Superior temporal gyrus (tissue), 1 donor: ENCODE data around the gene IZUMO3.
"Not testable (repeated sequence)": the region's sequence is repeated elsewhere in the genome, so short reads cannot be mapped to it uniquely, and the experiment has no call there.

Source experiments
- DNase-seq: peaks from one replicate; pipeline ENCODE4 v3.0.0-alpha.2; 2016; ENCODE audit errors: extremely low spot score

IZUMO3 gene, protein sequence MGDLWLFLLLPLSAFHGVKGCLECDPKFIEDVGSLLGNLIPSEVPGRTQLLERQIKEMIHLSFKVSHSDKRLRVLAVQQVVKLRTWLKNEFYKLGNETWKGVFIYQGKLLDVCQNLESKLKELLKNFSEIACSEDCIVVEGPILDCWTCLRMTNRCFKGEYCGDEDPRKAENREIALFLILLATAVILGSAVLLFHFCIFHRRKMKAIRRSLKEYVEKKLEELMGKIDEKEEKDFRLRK

DNA sequence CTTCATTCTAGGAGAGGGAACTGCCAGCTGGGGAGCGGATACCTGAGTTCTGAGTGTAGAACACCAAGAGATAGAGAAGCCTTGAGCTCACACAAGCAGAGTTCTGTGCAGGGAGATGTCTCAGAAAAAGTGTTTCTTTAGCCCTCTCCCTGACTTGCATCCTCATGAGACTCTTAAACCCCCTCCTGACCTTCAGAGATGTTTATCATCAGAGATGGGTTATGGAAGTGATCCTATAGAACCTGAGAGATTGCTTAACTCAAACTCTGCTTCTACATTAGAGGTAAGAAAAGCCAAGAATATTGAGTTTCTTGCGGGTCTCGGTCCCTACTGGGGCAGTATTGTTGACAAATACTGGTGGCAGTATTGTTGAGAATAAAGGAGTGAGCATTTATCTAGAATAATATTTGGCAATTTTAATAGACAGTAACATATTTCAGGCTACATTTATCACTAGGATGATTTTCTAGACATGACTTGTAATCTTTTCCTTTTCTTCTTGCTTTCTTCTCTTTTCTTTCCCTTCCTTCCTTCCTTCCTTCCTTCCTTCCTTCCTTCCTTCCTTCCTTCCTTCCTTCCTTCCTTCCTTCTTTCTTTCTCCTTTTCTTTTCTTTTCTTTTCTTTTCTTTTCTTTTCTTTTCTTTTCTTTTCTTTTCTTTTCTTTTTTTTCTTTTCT, at the start of gene IZUMO3:
IZUMO3 (minus strand) TSS at position 51 of the 676 bp plus-strand sequence. CDS start 248 bp downstream, outside the sequence.
- DNase-seq, result no peak

DNA sequence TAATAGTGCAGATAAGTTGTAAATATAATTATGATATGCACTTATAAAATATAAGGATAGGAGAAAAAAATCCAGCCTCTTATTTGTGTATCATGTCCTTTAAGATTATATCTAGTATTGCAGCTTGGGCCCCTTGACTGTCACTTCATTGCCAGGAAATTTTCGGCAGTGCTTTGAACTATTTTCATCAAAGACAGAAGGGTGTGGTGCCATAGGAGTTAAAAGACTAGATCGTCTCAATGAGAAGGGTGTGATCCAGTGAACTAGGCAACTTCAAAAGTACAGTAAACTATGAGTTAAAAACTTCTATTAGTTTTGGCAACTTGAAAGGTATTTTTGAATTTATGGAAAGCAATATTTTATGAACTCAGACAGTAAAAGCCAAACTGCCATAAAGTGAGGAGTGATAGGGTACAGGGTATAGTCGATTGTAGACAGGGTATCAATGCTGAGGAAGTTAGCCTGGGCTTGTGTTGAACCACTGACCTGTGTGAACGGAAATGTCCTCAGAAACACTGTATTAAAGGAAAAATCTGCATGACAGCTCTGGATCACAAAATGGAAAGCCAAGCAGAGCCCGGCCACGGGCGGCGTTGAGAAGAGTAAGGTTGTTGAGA, 48.6 kb upstream of the IZUMO3 start:
- DNase-seq, result no peak

DNA sequence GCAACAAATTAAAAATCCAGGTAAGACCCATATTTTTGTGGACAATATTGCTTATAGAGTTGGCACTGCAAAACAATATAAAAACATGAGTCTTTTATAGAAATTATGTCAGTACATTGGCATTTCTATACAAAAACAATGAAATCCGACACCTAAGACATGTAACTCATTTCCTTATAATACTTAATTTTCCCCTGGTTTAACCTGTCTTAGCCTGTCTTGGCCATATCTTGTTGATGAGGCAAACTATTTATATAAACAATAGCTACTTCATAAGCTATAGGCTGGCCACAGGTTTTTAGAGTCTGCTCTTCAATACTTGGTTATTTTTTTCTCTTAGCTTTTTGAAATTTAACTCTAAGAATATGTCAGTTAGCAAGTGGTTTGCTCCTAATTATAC, 44.7 kb upstream of the IZUMO3 start:
- no peak for DNase-seq

DNA sequence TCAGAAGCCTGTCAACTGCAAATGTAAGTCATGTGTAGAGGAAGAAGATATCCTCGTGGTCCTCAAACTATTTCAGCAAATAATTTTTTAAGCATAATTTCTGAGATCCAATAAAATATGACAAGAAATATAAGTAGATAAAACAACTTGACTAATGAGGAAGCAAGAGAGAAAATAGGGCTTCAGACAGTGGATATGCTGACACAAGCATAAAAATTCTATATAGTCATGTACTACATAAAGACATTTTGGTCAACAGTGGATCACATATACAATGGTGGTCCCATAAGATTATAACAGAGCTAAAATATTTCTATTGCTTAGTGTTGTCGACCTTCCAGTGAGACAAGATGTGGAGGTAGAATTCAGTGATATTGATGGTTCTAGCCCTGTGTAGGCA, 42.2 kb upstream of the IZUMO3 start:
- DNase-seq, result no peak

DNA sequence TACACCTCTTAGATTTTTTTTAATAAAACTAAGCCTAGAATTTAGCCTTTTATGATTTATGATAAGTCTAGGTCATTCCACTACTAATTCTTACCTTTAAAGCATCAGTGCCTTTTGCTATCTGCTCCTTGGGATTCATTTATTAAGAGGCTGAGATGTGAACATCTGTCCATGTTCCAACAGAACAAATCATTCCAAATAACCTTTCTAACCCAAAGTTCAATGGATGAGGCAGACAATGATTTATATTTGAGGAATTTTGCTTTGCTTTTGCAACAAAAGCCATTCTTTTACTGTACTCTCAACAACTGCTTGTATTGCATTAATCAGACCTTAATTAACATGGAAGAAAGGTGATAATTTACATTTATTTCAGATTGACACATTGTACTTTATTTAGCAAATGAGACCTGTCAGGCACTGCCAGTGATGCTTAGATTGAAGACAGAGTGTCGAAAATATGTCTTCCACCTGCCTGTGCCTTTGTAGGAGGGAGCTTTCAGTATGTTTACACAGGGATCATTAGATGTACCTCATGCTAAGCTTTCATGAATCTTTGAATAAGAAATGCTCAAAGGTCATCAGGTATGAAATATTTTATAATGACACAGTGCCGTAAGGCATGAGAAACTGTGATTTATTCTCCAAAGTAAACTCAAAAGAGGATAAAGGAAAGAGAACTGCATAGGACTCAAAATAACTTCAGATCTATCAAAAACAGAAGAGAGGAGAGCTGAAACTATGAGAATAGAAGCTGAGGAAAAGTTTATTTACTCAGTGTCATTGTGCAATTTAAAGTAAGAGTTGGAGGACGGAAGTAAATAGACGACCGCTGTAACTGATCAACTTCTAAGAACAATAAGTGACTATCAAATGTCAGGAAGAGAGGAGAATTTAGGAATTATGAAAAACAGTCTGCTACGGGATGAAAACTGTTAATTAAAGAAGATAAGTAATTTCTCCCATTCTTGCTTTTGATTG, 36.7 kb upstream of the IZUMO3 start:
- DNase-seq, result no peak

DNA sequence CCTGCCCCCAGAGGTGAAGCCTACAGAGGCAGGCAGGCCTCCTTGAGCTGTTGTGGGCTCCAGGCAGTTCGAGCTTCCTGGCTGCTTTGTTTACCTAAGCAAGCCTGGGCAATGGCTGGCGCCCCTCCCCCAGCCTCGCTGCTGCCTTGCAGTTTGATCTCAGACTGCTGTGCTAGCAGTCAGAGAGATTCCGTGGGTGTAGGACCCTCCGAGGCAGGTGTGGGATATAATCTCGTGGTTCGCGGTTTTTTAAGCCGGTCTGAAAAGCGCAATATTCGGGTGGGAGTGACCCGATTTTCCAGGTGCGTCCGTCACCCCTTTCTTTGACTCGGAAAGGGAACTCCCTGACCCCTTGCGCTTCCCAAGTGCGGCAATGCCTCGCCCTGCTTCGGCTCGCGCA, 34.3 kb upstream of the IZUMO3 start:
- not testable (repeated sequence) for DNase-seq

DNA sequence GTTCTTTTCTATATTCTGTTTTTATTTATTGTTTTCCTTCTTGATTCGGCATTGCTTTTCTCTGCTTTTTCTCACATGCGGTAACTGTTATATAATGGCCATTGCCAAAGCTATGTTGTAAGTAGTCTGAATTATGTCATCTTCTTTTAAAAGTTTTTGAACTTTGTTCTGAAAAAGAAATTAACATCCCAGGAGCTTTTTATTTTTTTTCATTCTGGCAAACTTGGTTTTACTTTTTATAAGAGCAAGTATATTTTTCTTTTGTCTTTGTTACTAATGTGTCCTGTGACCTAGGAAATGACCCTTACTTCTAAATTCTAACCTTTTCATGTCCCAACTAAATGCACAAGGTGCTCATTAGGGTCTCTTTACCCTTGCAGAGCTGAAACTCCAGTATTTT, 26.7 kb upstream of the IZUMO3 start:
- DNase-seq, result no peak

DNA sequence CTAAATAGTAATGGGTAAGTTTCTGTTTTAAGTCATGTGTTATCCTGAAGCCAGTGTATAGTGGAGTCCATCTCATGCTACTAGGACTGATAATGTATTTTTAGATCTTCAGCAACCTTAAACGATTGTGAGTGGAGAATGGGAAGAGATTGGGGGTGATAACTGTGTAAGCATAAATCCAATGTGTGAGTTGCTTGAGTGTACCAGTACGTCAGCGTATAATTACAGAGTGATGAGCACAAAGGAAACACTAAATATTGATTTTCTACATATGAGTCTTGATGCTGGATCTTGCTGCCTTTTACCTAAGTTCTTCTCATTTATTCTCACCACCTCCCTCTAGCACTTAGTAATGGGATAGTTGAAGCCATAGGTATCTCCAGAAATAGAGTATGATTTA, 16.3 kb upstream of the IZUMO3 start:
- DNase-seq, result no peak

DNA sequence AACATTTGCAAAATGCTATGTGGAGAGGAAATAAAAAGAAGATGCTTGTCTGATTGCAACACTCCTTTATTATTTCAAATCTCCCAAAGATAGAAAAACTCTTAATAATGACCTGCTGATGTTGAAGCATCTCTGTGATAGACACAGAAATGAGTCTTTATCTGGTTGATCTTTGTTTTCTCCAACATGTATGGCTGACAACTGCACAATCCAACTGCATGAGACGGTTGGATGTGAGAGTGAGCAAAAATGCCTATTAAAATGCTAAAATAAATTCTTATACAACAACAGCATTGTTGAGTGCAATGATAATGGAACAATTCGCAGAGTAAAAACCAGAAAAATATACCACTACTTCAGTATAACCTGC, 7.5 kb upstream of the IZUMO3 start:
- no peak for DNase-seq

DNA sequence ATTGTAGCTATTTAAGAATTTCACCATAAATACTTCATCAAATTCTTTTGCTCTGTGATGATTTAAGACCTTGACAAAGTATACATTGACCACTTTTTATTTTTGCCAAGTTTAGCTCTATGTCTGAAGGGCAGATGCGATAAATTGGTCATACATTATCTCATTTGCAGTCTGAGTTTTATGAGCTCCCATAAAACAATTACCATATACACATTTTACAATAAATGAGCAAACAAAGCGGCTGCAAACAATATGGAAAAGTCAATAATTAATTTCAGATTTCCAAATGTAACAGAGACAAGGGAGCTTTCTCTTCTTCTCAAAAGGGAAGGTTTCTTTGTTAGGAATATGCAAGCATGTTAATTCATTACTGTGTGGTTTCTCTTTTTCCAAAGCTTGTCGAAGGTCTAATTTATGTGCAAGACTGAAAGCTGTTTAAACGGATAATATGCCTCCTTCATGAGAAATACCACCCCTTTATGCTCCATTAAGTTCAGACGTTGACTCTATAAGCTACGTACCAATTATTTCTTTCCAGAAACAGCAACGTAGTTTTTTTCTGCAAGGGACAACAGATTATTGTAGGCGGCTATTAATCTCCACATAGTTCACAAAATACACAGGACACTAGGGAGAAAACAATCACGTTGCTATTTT, 7.0 kb upstream of the IZUMO3 start:
- DNase-seq, result no peak

DNA sequence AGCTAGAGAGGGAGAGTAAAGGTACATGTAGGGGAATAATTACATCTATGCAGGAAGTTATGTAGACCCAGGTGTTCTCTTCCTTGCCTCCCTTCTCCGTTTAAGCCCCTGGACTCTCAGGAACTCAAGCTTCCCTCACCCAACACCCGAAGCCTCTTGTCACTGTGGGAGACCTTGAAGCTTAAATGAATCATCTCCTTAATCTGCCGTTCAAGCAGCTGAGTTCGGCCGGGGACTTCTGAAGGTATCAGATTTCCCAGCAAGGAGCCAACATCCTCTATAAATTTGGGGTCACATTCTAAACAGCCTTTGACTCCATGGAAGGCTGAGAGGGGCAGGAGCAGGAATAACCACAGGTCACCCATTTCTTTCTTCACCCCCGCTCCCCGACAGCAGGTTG, 412 bp downstream of the IZUMO3 start:
- DNase-seq, result no peak

DNA sequence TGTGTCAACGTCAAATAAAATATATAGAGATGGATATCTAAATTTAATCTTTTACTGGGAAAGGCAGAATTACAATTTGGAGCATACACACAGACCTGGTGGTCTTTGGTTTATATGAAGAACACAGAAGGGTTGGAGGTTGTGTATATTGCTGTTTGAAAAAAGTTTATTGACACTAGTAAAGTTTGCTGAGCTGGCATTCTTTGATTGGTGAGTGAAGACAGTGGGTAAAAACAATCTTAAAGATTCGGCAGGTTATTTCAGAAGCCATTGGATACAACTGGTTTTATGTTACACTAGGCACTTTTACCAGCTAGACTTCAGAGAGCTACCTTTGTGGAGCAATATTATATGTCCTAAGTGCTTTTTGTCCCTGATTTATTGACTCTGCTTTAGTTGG, 27.2 kb downstream of the IZUMO3 start:
- no peak for DNase-seq

DNA sequence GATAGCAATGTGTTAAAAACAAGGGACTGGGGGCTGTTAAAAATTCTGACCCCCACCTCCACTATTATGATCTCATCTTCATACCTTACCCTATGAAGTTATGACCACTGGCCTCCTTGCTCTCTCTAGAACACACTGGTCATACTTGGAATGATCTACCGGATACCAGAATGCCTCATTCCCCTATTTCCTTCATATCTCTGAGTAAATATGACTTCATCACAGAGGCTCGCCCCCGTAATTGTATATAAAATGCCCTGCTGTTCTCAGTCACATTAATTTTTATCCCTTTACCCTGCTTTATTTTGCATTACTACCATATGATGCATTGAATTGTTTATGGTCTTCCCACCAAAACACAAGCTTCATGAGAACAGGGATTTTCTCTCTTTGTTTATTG, 29.2 kb downstream of the IZUMO3 start:
- DNase-seq, result no peak

DNA sequence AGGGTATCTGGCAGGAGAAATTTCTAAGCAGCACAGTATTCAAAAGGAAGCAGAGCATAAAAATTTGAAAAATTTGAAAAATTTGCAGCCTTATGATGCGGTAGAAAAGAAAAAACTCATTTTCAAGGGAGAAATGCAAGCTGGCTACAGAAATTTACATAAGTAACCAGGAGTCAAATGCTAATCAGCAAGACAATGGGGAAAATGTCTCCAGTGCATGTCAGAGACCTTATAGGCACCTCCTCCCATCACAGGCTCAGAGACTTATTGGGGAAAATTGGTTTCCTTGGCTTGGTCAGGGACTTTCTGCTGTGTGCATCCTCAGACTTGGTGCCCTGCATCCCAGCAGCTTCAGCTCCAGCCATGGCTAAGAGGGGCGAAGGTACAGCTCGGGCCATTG, 35.8 kb downstream of the IZUMO3 start:
- no peak for DNase-seq

DNA sequence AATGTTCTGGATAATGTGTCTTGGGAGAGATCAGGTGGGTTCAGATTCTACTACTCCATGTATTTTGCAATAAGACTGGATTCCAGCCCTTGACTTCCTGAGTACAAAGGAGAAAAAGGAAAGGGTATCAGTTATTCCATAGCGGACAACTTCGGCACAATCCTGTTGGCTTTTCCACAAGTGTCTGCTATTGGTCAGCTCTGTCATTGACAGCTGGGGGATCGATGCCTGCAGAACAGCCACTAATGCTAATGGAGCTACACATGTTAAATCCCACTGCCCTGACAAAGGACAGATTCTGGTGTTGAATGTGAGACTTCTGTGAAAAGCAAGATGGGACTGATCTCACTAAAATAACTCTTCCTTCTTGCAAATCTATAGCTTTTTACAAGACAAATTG, 41.2 kb downstream of the IZUMO3 start:
- DNase-seq, result no peak

DNA sequence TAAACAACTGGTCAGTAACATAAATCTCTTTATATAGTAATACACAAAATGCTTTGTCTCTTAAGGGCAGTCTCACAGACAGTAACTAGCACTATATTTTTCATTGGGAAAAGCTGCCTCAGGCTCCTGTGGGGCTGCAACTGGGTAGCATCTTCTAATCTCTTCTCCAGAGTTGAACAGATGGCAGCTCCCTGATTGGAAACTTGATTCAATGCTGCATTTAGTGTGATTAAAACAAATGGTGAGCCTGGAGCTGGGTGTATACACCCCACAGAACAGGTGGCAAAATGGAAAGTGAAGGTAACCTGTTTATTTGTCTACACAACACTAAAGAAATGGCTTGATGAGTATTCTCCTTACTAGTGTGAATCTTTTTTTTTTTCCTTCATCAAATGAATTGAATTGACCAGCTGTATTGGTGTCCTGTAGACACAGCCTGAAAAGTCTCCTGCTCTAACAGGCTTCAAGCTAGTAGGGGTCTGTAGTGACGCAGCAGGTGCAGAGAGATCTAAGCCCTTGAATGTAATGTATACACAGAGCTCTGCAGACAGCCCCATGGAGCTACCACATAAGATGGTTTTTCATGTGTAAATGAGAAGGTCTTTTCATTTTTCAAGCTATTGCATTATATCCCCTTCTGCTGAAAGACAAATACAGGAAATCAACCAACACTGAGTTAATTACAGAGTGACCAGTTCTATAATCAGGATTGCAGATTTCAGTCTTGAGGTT, 43.3 kb downstream of the IZUMO3 start:
- DNase-seq, result no peak

DNA sequence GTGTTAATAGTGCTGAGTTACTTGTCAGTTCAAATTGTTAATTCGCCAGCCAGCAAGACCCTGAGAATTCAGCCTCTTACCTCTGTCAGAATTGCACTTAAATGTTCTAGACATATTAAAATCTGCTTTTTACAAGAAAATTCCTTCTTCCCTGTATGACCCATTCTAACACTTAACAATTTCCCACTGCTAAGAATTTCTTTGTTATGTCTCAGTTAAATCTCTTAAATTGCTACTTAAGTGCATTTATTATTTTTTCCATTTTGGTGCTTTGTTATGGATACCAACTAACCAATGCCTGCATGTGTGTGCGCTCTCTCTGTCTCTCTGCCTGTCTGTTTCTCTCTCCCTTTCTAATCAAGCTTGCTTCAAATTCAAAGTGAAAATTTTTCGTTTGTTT, 44.9 kb downstream of the IZUMO3 start:
- no peak for DNase-seq

DNA sequence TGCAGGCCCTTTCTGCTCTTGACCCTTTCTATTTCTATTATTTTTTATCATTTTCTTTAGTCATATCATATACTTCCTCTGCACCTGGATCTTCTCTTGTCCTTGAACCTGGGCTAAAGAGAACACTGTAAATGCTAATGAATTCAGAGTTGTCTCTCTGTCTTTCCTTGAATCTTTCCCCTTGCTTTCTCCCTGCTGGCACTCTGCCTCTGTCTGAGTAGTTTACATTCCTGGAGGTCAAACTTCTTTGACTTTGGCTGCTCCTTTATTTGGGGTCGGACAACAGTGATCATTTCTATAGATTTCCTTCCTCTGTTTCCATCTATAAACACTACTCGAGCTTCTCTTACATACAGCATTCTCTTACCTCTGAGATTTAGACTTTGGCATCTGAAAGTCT, 47.1 kb downstream of the IZUMO3 start:
- DNase-seq, result no peak

DNA sequence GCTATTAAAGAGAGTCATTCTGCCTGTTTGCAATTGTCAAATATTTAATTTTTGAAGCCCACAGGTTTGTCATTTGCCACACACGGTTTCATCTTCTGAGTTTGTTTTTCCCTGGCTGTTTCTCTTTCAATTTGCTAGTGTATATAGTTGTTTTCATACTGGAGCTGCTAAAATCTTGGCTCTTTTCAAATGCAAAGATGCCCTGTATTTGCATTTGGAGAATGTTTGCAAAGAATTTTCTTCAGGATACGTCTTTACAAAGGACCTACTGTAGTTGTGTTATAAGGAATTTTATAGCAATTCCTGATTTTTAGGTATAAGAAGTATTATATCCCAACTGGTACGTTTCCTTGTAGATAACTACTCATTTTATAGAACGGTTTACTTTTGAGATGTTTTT, 48.0 kb downstream of the IZUMO3 start:
- no peak for DNase-seq
